Measurements from ENCODE around the gene PIGR.
"Not testable (repeated sequence)": the region's sequence is repeated elsewhere in the genome, so short reads cannot be mapped to it uniquely, and the experiment has no call there.

PIGR gene

GRCh38 chr1:206925106-206925736 lies 21.0 kb downstream of the PIGR start:
- TF ChIP-seq CTCF (IDR thresholded peaks at IDR 0.05; ENCODE audit: low read depth, low read length), result no peak
- DNase-seq (ENCODE audit: extremely low read depth, low read depth), result no peak

GRCh38 chr1:206924592-206925105 lies 21.6 kb downstream of the PIGR start:
- DNase-seq (ENCODE audit: extremely low read depth, low read depth), result no peak
- no peak for TF ChIP-seq CTCF (IDR thresholded peaks at IDR 0.05; ENCODE audit: low read depth, low read length)

- not testable (repeated sequence) for DNase-seq (ENCODE audit: extremely low read depth, low read depth)
These were observed 22.2 kb downstream of the PIGR start for GRCh38 chr1:206923961-206924557.

- DNase-seq (ENCODE audit: extremely low read depth, low read depth), result no peak
These were observed 23.0 kb downstream of the PIGR start for GRCh38 chr1:206923009-206923960.

GRCh38 chr1:206922524-206922923 lies 23.7 kb downstream of the PIGR start:
- DNase-seq (ENCODE audit: extremely low read depth, low read depth), result no peak
- no peak for TF ChIP-seq CTCF (IDR thresholded peaks at IDR 0.05; ENCODE audit: low read depth, low read length)

More at GRCh38 chr1:206923009-206923960, 23.0 kb downstream of the PIGR start:
- TF ChIP-seq CTCF (IDR thresholded peaks at IDR 0.05; ENCODE audit: low read depth, low read length), result no peak

- no peak for TF ChIP-seq CTCF (IDR thresholded peaks at IDR 0.05; ENCODE audit: low read depth, low read length)
- DNase-seq (ENCODE audit: extremely low read depth, low read depth), result no peak
These were observed 24.4 kb downstream of the PIGR start, which contains the start of gene FCMR for GRCh38 chr1:206921772-206922265. Gene FCMR, minus strand, starts transcription at chr1:206921941. Its CDS starts 87 bp downstream, at chr1:206921854.

- no peak for TF ChIP-seq CTCF (IDR thresholded peaks at IDR 0.05; ENCODE audit: low read depth, low read length)
- DNase-seq (ENCODE audit: extremely low read depth, low read depth), result no peak
These were observed 28.2 kb downstream of the PIGR start for GRCh38 chr1:206918076-206918475.
